ENCODE measurements around the gene BCAS4.
"Not testable (repeated sequence)": the region's sequence is repeated elsewhere in the genome, so short reads cannot be mapped to it uniquely, and the experiment has no call there.

BCAS4 gene, protein sequence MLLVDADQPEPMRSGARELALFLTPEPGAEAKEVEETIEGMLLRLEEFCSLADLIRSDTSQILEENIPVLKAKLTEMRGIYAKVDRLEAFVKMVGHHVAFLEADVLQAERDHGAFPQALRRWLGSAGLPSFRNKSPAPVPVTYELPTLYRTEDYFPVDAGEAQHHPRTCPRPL

DNA sequence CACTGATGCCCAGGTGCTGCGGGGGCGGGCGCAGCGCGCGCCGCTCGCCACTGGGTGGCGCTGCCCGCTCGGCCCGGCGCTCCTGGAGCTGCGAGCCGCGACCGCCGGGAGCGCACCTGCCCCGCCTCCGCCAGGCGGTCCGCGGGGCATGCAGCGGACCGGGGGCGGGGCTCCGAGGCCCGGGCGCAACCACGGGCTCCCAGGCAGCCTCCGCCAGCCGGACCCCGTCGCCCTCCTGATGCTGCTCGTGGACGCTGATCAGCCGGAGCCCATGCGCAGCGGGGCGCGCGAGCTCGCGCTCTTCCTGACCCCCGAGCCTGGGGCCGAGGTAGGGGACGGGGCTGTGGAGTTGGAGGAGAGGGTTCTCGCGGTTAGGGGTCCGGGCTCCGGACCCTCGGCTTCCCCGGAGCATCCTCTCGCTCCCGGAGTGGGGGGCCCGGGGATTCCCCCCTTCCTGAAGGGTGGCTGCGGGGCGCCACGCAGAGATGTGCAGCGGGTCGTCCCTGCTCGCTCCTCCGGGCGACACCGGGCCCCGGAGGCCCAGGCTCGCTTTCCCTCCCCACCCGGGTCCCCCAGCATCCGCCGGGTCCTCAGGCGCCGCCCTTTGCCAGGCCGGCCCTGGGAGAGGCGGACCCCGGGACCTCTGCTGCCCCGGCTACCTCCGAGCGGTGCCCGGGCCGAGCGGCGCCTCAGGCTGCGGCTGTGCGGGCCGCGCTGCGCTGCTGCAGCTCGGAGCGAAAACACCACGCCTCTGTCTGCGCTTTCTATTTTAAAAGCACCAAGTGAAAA lies at the start of gene BCAS4:
BCAS4 (plus strand) TSS at position 216 of the 789 bp plus-strand sequence; CDS start at position 239, 23 bp downstream.
- peak; percentile 49 for DNase-seq (ENCODE audit: low read depth)

GRCh38 chr20:50745634-50746137 lies 49.2 kb upstream of the BCAS4 start:
- no peak for DNase-seq (ENCODE audit: low read depth)

DNA sequence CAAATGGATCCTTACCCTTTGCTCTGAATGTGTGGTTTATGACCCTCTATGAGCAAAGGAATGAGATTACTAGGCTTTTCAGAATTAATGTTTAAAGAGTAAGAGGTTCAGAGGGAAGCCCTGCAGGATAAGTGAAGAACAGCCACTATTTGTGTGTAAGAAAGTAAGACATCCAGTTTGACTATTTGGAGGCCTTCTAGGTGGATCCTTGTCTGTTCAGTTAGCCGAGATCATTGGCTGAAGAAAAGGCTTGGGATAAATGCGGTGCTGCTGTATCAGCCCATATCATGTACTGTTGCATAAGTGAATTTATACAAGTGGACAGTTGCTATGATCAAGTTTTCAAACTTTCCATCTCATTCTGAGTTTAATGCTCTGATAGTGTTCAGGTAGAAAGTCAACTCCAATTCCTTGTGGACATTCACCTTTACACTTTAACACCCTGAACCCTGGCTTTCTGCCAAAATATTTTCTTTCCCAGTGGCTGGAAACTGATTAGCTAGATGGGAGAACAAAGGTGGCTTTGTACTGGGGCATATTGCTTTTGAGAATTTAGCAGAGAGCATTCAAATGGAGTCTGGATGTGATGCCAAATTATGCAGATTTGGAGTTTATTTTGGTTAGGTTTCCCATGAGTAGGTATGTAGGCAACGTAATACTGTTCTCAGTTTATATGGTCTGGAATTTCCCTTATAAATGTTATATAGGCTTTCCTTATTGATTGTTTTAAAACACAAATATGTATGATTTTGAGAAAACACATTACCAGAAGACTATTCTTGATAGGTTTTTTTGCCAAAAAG lies 48.5 kb upstream of the BCAS4 start:
- no peak for DNase-seq (ENCODE audit: low read depth)

GRCh38 chr20:50747275-50747674 lies 47.6 kb upstream of the BCAS4 start:
- DNase-seq (ENCODE audit: low read depth) = no peak

GRCh38 chr20:50750145-50750671 lies 44.7 kb upstream of the BCAS4 start:
- DNase-seq (ENCODE audit: low read depth) = no peak

- DNase-seq (ENCODE audit: low read depth) = no peak
Measured at GRCh38 chr20:50753152-50753551, 41.7 kb upstream of the BCAS4 start.

GRCh38 chr20:50754420-50754819 lies 40.4 kb upstream of the BCAS4 start:
- no peak for DNase-seq (ENCODE audit: low read depth)

GRCh38 chr20:50756447-50756846 lies 38.4 kb upstream of the BCAS4 start:
- no peak for DNase-seq (ENCODE audit: low read depth)

DNA sequence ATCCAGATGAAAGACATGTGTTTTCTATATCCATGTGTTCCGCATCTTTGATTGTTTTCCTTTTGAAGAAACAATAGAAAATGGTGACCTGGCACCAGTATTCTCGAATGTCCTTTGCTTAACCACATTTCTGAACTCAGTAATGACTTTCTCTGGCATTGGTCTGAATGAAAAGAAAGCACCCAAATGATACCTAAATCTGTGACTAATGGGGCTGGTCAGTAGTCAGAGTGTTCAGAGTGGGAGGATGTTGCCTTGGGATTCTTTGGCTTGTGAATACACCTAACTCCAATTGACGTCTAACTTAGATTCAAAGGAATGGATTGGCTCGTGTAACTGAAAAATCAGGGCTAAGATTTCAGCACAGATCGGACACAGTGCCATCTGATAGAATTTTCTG lies 36.4 kb upstream of the BCAS4 start:
- no peak for DNase-seq (ENCODE audit: low read depth)

DNA sequence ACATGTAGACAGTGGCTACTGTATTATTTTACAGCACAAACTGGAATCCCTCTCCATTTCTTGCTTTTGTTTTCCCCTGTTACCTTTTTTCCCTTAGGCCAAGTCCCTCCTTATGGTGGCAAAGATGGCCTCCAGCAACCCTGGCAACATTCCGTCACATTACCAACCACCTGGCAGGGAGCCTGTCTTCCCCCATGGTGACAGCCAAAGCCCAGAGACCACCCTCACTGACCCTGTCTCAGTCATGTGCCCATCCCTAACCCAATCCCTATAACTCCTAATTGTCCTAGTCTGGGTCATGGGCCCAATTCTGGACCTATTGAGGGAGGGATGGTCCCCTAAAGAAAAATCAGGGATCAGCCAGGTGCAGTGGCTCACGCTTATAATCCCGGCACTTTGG lies 35.9 kb upstream of the BCAS4 start:
- no peak for DNase-seq (ENCODE audit: low read depth)

GRCh38 chr20:50759678-50760077 lies 35.2 kb upstream of the BCAS4 start:
- no peak for DNase-seq (ENCODE audit: low read depth)

DNA sequence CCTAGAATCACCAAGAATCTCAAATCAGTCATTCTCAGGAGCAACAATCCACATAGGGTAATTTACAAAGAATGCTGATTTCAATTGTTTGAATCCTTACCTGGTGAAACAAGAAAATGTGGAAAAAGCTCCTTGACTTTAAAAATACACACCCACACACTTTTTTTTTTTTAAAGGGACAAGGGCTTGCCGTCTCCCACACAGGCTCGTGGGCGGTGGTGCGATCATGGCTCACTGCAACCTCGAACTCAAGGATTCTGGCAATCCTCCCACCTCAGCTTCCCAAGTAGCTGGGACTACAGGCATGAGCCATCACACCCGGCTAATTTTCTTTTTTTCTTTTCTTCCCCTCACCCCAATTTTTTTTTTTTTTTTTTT lies 32.8 kb upstream of the BCAS4 start:
- no peak for DNase-seq (ENCODE audit: low read depth)

- DNase-seq (ENCODE audit: low read depth) = peak; percentile 40
Measured at GRCh38 chr20:50762435-50763220, 32.2 kb upstream of the BCAS4 start.

DNA sequence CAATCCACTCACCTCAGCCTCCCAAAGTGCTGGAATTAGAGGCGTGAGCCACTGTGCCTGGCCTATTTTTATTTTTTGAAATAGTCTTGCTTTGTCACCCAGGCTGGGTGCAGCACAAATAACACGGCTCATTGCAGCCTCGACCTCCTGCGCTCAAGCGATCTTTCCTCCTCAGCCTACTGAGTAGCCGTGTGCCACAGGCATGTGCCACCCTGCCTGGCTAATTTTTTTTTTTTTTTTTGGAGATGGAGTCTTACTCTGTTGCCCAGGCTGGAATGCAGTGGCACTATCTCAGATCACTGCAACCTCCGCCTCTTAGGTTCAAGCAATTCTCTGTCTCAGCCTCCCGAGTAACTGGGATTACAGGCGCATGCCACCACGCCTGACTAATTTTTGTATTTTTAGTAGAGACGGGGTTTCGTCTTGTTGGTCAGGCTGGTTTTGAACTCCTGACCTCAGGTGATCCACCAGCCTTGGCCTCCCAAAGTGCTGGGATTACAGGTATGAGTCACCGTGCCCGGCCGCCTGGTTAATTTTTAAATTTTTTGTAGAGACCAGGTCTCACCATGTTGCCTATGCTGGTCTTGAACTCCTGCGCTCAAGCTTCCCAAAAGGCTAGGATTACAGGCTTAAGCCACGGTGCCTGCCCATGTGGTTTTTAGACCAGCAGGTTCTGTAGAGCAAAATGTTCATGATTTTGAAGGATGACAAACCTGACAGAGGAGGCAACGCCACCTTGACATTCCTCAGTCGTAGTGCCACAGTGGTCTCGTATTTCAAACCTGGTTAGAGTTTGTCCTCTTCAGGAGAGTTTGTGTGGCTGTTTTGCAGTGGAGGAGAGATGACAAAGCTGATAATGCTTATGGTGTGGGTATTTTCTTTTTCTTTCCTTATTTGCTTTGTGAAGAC lies 31.1 kb upstream of the BCAS4 start:
- DNase-seq (ENCODE audit: low read depth) = not testable (repeated sequence)

DNA sequence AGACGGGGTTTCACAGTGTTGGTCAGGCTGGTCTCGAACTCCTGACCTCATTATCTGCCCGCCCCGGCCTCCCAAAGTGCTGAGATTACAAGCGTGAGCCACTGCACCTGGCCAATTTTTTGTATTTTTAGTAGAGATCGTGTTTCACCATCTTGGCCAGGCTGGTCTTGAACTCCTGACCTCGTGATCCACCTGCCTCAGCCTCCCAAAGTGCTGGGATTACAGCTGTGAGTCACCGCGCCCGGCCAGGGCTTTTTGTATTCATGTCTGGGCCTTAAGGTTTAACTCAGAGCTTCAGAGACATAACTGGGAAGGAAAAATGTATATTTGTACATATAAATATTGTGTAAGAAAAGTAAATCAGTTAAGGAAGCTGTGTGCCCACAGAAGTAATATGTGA lies 29.6 kb upstream of the BCAS4 start:
- not testable (repeated sequence) for DNase-seq (ENCODE audit: low read depth)

- DNase-seq (ENCODE audit: low read depth) = no peak
Measured at GRCh38 chr20:50765674-50766073, 29.2 kb upstream of the BCAS4 start.

GRCh38 chr20:50766955-50767809 lies 27.7 kb upstream of the BCAS4 start:
- peak; percentile 35 for DNase-seq (ENCODE audit: low read depth)

- not testable (repeated sequence) for DNase-seq (ENCODE audit: low read depth)
Measured at GRCh38 chr20:50768991-50769390, 25.9 kb upstream of the BCAS4 start.

GRCh38 chr20:50769551-50770085 lies 25.2 kb upstream of the BCAS4 start:
- not testable (repeated sequence) for DNase-seq (ENCODE audit: low read depth)
